Uterus (tissue), 4 donors: ENCODE measurements around the gene KIAA1549. TPM values are rescaled to one million over a fixed set of nuclear protein-coding genes. Genes with fewer than 3 reads are reported as not detected.

Experiments used
- DNase-seq, 2 donors: peaks; one replicate each; pipeline ENCODE4 v3.0.0-alpha.2; 2019 to 2020
- H3K27ac ChIP-seq, 2 donors: fragments of 200-600 bp; sonication (generic); 1 replicate in 1 of 2; 2 replicates in 1 of 2; pipeline ENCODE4 v1.5.1; 2016 to 2018
- H3K27me3 ChIP-seq, 2 donors: fragments of 200-600 bp; sonication (generic); one replicate each; pipeline ENCODE4 v1.5.1; 2018 to 2019; ENCODE audit warnings: control low read depth in 1 of 2
- H3K36me3 ChIP-seq, 2 donors: fragments of 200-600 bp; sonication (generic); one replicate each; pipeline ENCODE4 v1.5.1; 2019; ENCODE audit warnings: control low read depth in 1 of 2
- H3K4me1 ChIP-seq, 2 donors: fragments of 200-600 bp; sonication (generic); one replicate each; pipeline ENCODE4 v1.5.1; 2018 to 2019; ENCODE audit warnings: control low read depth in 1 of 2
- H3K4me3 ChIP-seq, 2 donors: fragments of 200-600 bp; sonication (generic); 1 replicate in 1 of 2; 2 replicates in 1 of 2; pipeline ENCODE4 v1.5.1; 2018 to 2019; ENCODE audit warnings: mild to moderate bottlenecking in 1 of 2
- H3K9me3 ChIP-seq, 2 donors: fragments of 200-600 bp; sonication (generic); one replicate each; pipeline ENCODE4 v1.5.1; 2019; ENCODE audit warnings: control low read depth in 1 of 2
- POLR2A ChIP-seq, 2 donors: fragments of 450-650 bp; IDR thresholded peaks; one replicate each; pipeline ENCODE4 v1.6.1; 2016; ENCODE audit warnings: antibody characterized with exemption in 2 of 2, mild to moderate bottlenecking in 1 of 2, moderate library complexity in 1 of 2
- intact Hi-C: fragments of 100-400 bp; cut with DNase I; formaldehyde crosslinking; loops from one replicate; pipeline ENCODE4 v1.15.1; 2023; ENCODE audit warnings: low total_unique reads
- total RNA-seq, 4 donors: library from RNA; depleted of rRNA in 3 of 4; stranded (reverse); fragments of >200 nt in 3 of 4; gene quantifications; one replicate each; pipeline versions ENCODE4 v1.1.0 to v1.2.4, GENCODE V29; 2014 to 2023
- TF ChIP-seq, protein P1 (sequence below), 4 experiments: fragments of 200-600 bp in 2 of 4; fragments of 450-650 bp in 2 of 4; sonication (generic) in 2 of 4; IDR thresholded peaks; one replicate each; pipeline ENCODE4 v1.5.1; 2016 to 2019; ENCODE audit warnings: antibody characterized with exemption in 4 of 4, mild to moderate bottlenecking in 2 of 4, moderate library complexity in 1 of 4
- donor health status: DM: yes; HTN: yes; CAD: no.

KIAA1549 gene
- total RNA-seq, 4 donors from 2014 or later: 1.2 to 8.6 (median 3.8) TPM

DNA sequence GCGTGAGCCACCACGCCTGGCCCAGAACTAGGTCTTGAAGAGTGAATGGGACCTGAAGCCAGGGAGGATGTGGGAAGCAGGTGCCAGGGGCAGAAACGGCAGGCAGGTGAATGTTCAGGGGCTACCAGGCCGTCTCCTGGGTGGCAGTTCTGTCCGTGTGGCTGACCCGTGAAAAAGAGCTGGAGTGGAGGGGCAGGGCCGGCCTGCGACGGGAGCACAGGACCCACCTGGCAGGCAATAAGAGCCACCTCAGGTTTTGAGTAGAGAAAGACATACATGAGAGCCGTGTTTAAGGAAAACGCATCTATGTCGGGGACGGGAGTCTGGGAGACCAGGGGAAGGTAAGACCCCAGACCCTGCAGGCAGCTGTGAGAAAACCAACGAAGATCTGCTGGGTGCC is 112.5 kb downstream of the KIAA1549 start:
- Histone ChIP-seq H3K4me3 (no peak overlapping the region), H3K27ac (no peak overlapping the region), H3K4me1 (no peaks in the 10 kb centered on the region), H3K9me3 (no peaks in the 10 kb centered on the region), H3K27me3 (no peaks in the 10 kb centered on the region), H3K36me3 (no peaks in the 10 kb centered on the region)
- intact Hi-C loops: no loop called here
- no peak for DNase-seq
- TF ChIP-seq, protein P1, sequence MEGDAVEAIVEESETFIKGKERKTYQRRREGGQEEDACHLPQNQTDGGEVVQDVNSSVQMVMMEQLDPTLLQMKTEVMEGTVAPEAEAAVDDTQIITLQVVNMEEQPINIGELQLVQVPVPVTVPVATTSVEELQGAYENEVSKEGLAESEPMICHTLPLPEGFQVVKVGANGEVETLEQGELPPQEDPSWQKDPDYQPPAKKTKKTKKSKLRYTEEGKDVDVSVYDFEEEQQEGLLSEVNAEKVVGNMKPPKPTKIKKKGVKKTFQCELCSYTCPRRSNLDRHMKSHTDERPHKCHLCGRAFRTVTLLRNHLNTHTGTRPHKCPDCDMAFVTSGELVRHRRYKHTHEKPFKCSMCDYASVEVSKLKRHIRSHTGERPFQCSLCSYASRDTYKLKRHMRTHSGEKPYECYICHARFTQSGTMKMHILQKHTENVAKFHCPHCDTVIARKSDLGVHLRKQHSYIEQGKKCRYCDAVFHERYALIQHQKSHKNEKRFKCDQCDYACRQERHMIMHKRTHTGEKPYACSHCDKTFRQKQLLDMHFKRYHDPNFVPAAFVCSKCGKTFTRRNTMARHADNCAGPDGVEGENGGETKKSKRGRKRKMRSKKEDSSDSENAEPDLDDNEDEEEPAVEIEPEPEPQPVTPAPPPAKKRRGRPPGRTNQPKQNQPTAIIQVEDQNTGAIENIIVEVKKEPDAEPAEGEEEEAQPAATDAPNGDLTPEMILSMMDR (IDR thresholded peaks at IDR 0.05): no peak
- TF ChIP-seq POLR2A (IDR thresholded peaks at IDR 0.05): no peak

DNA sequence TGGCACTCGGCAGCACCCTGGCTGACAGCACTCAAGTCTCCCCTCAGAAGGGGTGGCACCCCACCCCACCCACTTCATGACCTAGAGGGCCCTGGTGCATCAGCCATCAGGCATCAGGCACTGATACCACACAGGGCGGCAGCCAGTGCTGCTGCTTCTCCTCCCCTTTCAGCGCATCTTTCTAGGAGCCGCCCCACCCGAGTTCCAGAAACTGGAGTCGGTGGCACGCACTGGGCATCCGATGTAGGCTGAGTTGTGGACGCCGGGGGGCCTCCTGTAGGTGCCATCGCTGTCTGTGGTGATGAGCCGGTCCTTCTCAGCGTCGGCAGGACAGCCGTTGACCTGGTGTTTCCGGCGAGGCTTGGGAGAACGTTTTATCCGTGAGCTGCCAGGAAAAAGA is 113.4 kb downstream of the KIAA1549 start:
- Histone ChIP-seq H3K9me3 (no peaks in the 10 kb centered on the region), H3K4me1 (no peaks in the 10 kb centered on the region), H3K27ac (no peak overlapping the region), H3K36me3 (no peaks in the 10 kb centered on the region), H3K27me3 (no peaks in the 10 kb centered on the region), H3K4me3 (no peak overlapping the region)
- DNase-seq: no peak
- TF ChIP-seq, protein P1 (IDR thresholded peaks at IDR 0.05): no peak
- TF ChIP-seq POLR2A (IDR thresholded peaks at IDR 0.05): no peak
- intact Hi-C loops: no loop called here

DNA sequence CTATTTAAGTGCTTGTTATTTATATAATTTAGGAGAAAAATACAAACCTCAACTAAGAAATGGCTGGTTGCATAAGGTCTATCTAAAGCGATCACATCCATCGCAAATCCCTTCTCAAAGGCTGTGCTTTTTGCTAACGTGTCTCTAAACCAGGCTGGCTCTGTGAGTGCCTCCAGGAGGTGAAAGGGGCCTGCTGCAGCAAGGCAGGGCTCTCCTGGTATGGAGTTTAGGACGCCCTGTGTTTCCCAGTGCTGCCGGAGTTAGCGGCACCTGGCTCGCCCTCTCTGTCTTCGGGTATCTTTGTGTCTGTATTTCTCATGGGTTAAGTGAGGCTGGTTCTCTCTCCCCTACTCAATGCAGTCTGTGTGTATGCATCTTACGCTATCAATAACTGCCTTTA is 114.8 kb downstream of the KIAA1549 start:
- Histone ChIP-seq H3K4me3 (no peak overlapping the region), H3K4me1 (no peaks in the 10 kb centered on the region), H3K27ac (no peak overlapping the region), H3K27me3 (no peaks in the 10 kb centered on the region), H3K36me3 (no peaks in the 10 kb centered on the region), H3K9me3 (no peaks in the 10 kb centered on the region)
- DNase-seq: no peak
- TF ChIP-seq, protein P1 (IDR thresholded peaks at IDR 0.05): no peak
- no peak for TF ChIP-seq POLR2A (IDR thresholded peaks at IDR 0.05)
- intact Hi-C loops: no loop called here

DNA sequence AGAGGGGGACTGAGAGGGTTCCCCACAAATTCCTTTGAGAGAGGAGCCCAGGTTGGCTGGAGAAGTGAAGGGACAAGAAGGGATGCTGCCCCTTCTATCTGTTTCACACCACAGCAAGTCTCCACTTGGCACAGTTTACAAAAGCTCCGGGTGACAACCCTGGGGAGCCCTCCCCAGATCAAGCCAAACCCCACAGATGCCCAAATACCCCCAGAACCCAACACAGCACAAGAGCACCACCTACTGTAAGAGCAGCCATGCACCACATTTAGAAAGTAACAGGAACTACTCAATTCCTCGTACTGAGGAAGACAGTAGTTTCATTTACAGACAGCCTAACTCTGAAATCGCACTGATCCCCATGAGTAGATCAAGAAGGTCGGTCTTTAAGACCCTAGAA is 115.3 kb downstream of the KIAA1549 start:
- Histone ChIP-seq H3K36me3 (no peaks in the 10 kb centered on the region), H3K4me1 (no peaks in the 10 kb centered on the region), H3K27me3 (no peaks in the 10 kb centered on the region), H3K9me3 (no peaks in the 10 kb centered on the region), H3K27ac (no peak overlapping the region), H3K4me3 (no peak overlapping the region)
- TF ChIP-seq, protein P1 (IDR thresholded peaks at IDR 0.05): no peak
- TF ChIP-seq POLR2A (IDR thresholded peaks at IDR 0.05): no peak
- intact Hi-C loops: no loop called here
- no peak for DNase-seq

DNA sequence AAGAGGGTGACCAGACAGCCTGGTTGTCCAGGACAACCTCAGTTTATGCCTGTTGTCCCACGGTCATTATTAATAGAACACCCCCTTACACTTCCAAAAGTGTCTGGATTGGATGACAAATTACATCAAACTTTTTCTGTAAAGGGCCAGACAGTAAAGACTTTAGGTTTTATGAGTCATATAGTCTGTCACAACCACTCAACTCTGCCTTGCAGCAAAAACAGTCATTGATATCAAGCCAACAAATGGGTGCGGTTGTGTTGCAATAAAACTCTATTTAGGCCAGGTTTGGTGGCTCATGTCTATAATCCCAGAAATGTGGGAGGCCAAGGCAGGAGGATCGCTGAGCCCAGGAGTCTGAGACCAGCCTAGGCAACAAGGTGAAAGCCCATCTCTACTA is 116.5 kb downstream of the KIAA1549 start:
- Histone ChIP-seq H3K27ac (no peak overlapping the region), H3K36me3 (no peaks in the 10 kb centered on the region), H3K27me3 (no peaks in the 10 kb centered on the region), H3K9me3 (no peaks in the 10 kb centered on the region), H3K4me3 (no peak overlapping the region), H3K4me1 (no peaks in the 10 kb centered on the region)
- TF ChIP-seq, protein P1 (IDR thresholded peaks at IDR 0.05): no peak
- TF ChIP-seq POLR2A (IDR thresholded peaks at IDR 0.05): no peak
- no peak for DNase-seq
- intact Hi-C loops: no loop called here
